ENCODE data around the gene WBP2NL.

The WBP2NL gene

DNA sequence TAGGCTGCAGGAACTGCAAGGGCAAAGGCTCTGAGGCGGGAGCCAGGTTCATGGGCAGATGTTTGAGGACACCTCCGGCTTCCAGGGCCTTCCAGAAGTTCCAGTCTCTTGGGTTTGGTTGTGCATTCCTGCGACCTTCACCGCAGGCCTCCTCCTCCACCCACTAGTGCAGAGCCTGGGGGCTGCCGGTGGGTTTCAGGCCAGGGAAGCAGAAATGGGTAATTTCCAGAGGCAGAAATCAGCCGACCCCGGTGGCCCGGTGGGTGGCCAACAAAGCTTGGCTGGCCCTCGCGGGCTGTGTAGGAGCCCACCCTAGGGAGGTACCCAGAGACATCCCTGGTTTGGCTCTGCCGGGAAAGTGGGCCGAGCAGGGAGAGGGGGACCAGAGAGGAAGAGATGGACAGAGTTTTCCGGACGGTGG lies 75.0 kb downstream of the WBP2NL start:
- peaks cover 7% of the 10 kb centered on the region; the same call in 1 of the 2 replicates for H3K79me2 ChIP-seq (ENCODE audit: insufficient read depth, low read length)
- H3K4me2 ChIP-seq (ENCODE audit: low read depth, low read length, poor library complexity, severe bottlenecking): no peak overlapping the region
- H3F3A ChIP-seq (ENCODE audit: low read depth): no peaks in the 10 kb centered on the region
- H3K4me1 ChIP-seq (ENCODE audit: insufficient read depth, low read length, poor library complexity, severe bottlenecking): peaks cover 12% of the 10 kb centered on the region
- H4K20me1 ChIP-seq (ENCODE audit: insufficient read depth, low read length, poor library complexity, severe bottlenecking): no peaks in the 10 kb centered on the region
- no peaks in the 10 kb centered on the region for H3K9me3 ChIP-seq (ENCODE audit: insufficient read depth, low read depth, low read length)
- H3K9me2 ChIP-seq (replicated peaks; ENCODE audit: low read depth, low read length): no peaks in the 10 kb centered on the region
- H3K9ac ChIP-seq (ENCODE audit: low read depth, low read length, poor library complexity, severe bottlenecking): no peak overlapping the region
- H3K36me3 ChIP-seq (ENCODE audit: insufficient read depth, low read length): no peaks in the 10 kb centered on the region
- H2AFZ ChIP-seq (ENCODE audit: low read length): no peak overlapping the region
- H3K4me3 ChIP-seq (ENCODE audit: low read length, poor library complexity, severe bottlenecking): no peak overlapping the region
- TF ChIP-seq, protein P1, sequence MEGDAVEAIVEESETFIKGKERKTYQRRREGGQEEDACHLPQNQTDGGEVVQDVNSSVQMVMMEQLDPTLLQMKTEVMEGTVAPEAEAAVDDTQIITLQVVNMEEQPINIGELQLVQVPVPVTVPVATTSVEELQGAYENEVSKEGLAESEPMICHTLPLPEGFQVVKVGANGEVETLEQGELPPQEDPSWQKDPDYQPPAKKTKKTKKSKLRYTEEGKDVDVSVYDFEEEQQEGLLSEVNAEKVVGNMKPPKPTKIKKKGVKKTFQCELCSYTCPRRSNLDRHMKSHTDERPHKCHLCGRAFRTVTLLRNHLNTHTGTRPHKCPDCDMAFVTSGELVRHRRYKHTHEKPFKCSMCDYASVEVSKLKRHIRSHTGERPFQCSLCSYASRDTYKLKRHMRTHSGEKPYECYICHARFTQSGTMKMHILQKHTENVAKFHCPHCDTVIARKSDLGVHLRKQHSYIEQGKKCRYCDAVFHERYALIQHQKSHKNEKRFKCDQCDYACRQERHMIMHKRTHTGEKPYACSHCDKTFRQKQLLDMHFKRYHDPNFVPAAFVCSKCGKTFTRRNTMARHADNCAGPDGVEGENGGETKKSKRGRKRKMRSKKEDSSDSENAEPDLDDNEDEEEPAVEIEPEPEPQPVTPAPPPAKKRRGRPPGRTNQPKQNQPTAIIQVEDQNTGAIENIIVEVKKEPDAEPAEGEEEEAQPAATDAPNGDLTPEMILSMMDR (conservative IDR thresholded peaks at IDR 0.05; ENCODE audit: low read length): no peak
- TF ChIP-seq EZH2phosphoT487 (IDR thresholded peaks at IDR 0.05; ENCODE audit: borderline replicate concordance): no peak
- H3K27me3 ChIP-seq (ENCODE audit: insufficient read depth, low read length, poor library complexity, severe bottlenecking): no peaks in the 10 kb centered on the region

DNA sequence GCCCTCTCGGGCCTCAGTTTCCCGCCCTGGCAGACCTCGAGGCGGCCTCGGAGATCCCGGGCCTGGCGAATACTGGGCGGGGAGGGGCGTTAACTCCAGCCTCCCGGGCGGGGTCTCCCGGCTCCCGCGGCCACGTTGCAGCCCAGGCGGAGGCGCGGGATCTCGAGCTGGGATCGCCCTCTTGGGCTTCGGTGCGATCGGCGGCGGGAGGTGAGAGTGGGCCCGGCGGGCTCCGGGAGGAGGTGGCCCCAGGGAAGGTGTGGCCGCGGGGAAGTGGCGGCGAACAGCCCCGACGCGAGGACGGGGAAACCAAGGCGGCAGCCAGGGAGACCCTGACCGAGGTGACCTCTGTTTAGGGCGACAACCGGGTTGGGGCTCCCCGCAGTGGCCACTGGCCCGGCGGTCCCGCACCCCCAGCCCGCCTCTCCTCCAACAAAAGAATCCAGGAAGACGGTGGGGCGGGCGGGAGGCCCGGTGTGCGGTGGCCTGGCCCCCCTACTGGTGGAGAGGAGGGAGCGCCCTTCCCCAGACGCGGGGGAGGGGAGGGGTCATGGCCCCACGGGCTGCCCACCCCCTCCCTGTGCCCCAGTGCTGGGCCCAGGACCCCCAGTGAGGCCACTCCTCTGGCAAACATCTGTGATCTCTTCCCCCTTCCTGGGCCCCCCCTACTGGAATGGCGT lies 75.7 kb downstream of the WBP2NL start, which contains the start of gene PHETA2:
Gene PHETA2 (plus strand): TSS at position 117 of the 680 bp plus-strand sequence. CDS start 3,046 bp downstream, outside the sequence.
- no peaks in the 10 kb centered on the region for H3K9me3 ChIP-seq (ENCODE audit: insufficient read depth, low read depth, low read length)
- H3K9me2 ChIP-seq (replicated peaks; ENCODE audit: low read depth, low read length): no peaks in the 10 kb centered on the region
- H3K27me3 ChIP-seq (ENCODE audit: insufficient read depth, low read length, poor library complexity, severe bottlenecking): no peaks in the 10 kb centered on the region
- no peaks in the 10 kb centered on the region for H4K20me1 ChIP-seq (ENCODE audit: insufficient read depth, low read length, poor library complexity, severe bottlenecking)
- H3F3A ChIP-seq (ENCODE audit: low read depth): no peaks in the 10 kb centered on the region
- peaks cover 7% of the 10 kb centered on the region; the same call in 1 of the 2 replicates for H3K79me2 ChIP-seq (ENCODE audit: insufficient read depth, low read length)
- peaks cover 18% of the 10 kb centered on the region for H3K4me1 ChIP-seq (ENCODE audit: insufficient read depth, low read length, poor library complexity, severe bottlenecking)
- no peak within 1 kb of the TSS for H3K4me2 ChIP-seq (ENCODE audit: low read depth, low read length, poor library complexity, severe bottlenecking)
- TF ChIP-seq, protein P1 (conservative IDR thresholded peaks at IDR 0.05; ENCODE audit: low read length): no peak
- TF ChIP-seq EZH2phosphoT487 (IDR thresholded peaks at IDR 0.05; ENCODE audit: borderline replicate concordance): no peak
- H3K4me3 ChIP-seq (ENCODE audit: low read length, poor library complexity, severe bottlenecking): no peak within 1 kb of the TSS
- H3K36me3 ChIP-seq (ENCODE audit: insufficient read depth, low read length): no peaks in the 10 kb centered on the region
- no peak within 1 kb of the TSS for H2AFZ ChIP-seq (ENCODE audit: low read length)
- H3K9ac ChIP-seq (ENCODE audit: low read depth, low read length, poor library complexity, severe bottlenecking): no peak within 1 kb of the TSS

DNA sequence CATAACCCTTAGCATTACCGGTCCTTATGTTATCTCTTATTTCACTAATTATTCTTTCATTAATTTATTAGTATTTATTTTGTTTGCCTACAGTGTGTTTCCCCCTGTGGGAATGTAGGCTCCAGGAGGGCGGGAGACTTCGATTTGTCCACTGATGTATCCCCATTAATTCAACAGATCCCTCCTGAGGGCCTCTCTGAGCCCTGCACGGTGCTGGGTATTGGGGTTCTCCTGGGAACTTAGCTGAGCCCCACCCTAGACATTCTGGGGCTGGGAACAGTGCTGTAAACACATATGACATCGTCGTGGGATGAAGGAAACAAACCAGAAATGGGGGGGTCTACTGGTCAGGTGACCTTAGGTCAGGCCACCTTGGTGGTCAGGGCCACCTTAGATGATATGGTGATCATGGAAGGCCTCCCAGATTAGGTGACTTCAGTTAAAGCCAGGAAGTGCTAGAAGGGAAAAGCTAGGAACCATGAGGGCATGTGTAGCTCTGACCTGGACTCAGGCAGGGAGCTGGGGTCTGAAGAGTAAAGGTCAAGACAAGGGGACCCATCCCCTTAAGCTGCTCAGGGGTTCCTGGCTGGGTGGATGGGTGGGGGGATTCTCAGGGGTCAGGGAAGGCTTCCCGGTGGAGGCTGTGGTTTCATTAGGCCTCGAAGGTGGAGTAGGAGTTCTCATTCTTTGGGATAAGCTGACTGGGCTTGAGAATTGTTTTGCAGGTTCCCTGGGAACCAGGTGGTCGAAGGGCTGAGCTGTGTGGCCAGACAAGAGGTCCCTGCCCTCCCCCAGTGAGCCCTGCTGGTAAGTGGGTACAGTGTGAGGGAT lies 76.5 kb downstream of the WBP2NL start:
- Histone ChIP-seq H3K4me1 (ENCODE audit: insufficient read depth, low read length, poor library complexity, severe bottlenecking) (peaks cover 12% of the 10 kb centered on the region), H3K9me2 (replicated peaks; ENCODE audit: low read depth, low read length) (no peaks in the 10 kb centered on the region), H3K9ac (ENCODE audit: low read depth, low read length, poor library complexity, severe bottlenecking) (no peak overlapping the region), H4K20me1 (ENCODE audit: insufficient read depth, low read length, poor library complexity, severe bottlenecking) (no peaks in the 10 kb centered on the region), H3K79me2 (ENCODE audit: insufficient read depth, low read length) (peaks cover 3% of the 10 kb centered on the region), H3K4me2 (ENCODE audit: low read depth, low read length, poor library complexity, severe bottlenecking) (no peak overlapping the region), H3F3A (ENCODE audit: low read depth) (no peaks in the 10 kb centered on the region), H3K27me3 (ENCODE audit: insufficient read depth, low read length, poor library complexity, severe bottlenecking) (no peaks in the 10 kb centered on the region), H3K4me3 (ENCODE audit: low read length, poor library complexity, severe bottlenecking) (no peak overlapping the region), H3K36me3 (ENCODE audit: insufficient read depth, low read length) (no peaks in the 10 kb centered on the region), H2AFZ (ENCODE audit: low read length) (no peak overlapping the region), H3K9me3 (ENCODE audit: insufficient read depth, low read depth, low read length) (no peaks in the 10 kb centered on the region)
- TF ChIP-seq EZH2phosphoT487 (IDR thresholded peaks at IDR 0.05; ENCODE audit: borderline replicate concordance): no peak
- TF ChIP-seq, protein P1 (conservative IDR thresholded peaks at IDR 0.05; ENCODE audit: low read length): no peak
